ENCODE measurements around the gene PAAF1.
"Not testable (repeated sequence)": the region's sequence is repeated elsewhere in the genome, so short reads cannot be mapped to it uniquely, and the experiment has no call there.

The PAAF1 gene, protein sequence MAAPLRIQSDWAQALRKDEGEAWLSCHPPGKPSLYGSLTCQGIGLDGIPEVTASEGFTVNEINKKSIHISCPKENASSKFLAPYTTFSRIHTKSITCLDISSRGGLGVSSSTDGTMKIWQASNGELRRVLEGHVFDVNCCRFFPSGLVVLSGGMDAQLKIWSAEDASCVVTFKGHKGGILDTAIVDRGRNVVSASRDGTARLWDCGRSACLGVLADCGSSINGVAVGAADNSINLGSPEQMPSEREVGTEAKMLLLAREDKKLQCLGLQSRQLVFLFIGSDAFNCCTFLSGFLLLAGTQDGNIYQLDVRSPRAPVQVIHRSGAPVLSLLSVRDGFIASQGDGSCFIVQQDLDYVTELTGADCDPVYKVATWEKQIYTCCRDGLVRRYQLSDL

DNA sequence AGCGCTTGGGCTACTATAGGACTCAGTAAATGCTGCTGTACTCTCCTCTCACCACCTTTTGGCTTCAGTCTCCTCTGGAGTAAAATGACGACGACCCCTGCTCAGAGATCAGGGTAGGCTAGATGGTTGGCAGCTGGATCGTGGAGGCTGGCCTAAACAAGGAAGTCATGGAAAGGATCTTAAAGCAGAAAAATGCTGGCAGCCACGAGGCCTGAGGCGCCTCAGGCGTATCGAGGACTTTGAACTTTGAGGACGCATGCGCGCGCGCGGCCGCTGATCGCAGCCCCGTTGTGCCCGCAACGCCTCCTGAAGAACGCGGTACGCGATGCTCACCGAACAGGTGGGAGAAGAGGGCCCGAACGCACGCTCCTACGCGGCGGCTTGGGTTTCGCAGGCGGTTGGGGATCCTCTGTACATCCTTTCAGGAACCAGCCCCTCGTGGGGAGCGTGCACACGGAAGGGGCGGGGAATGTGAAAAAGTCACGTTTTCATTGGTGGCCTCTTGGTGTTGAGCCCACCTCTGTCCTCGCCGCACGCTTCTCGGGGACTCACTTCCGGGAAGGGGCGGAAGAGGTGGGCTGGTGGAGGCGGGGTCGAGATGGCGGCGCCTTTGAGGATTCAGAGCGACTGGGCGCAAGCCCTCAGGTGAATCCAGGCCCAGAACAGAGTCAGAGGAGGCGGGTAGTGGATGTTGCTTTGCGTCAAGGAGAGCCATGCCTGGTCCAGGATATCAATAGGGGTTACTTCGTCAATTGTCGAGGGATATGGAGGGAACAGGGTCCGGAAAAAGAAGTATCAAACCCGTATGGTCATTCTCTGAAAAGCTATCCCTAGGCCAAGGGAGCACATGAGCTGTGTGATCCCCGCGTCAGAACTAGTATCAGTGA lies at the start of gene PAAF1, which contains the start of gene COA4:
TSS of gene PAAF1 (plus strand) at position 576 of the 887 bp plus-strand sequence. CDS start at position 599, 23 bp downstream.
TSS of gene COA4 (minus strand) at position 423 of the 887 bp plus-strand sequence. CDS start 3,468 bp downstream, outside the sequence.
- FAIRE-seq: peak; percentile 59

DNA sequence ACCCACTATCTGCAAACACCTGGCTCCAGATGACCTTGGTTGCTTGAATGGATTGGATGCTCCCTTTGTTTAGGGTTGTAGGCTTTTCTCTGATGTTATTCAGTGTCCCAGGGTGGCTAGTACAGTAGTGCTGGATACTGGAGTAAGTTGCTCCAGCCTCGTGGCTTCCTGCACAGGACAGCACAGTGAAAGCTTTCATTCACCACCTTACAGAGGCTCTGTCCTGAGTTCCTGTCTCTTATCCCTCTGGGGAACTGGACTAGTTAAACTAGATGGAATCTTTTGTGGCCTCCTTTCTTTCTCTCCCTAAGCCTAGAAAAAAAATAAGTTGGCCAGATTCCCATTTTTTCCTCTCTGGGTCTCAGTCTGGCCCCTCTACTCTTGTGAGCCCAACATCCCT lies 46.5 kb upstream of the PAAF1 start:
- no peak for FAIRE-seq

DNA sequence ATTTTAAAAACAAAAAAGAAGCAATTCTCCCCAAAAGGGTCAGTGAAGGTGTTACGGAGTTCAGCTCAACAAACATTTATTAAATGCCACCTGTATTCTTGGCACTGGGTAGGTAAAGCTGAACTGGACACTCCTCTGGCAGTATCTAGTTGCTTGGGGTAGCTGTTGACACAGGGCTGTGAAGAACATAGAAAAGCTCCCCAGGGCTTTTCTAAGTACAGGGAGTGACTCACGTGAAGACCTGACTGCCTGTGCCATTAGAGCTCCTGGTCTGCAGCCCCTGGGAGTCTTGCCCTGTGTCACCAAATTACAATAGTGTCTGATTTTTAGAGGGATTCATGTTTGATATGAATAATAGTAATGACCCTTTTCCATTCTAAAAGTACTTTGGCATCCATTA lies 43.7 kb upstream of the PAAF1 start:
- FAIRE-seq: no peak

DNA sequence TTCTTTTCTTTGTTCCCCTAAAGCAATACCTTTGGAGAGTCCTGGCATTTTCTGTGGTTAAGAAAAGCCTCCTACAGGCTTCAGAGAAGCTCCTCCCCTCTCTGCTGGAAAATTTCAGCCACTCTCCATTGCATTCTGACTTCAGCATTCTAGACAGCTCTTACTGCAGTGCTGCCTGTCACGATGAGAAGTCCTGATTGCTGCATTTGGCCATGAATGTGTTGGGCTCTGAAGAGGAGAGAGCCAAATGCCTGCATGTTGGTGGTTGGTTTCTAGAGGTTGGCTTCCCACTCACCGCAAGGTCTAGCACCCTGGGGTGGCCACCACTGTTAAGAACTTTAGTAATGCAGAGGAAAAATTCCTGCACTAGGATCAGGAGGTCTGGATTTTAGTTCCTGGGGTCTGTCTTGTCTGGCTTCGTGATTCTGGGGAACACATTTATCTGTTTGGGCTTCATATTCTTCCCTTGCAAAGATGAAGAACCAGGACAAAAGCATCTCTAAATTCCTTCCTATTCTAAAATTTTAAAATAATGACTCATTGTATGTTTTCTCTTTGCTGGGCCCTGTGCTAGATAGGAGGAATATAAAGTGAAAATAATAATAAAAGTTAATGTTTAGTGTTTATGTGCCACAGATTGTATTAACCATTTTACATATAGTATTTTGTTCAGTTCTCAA lies 38.2 kb upstream of the PAAF1 start:
- FAIRE-seq: no peak

DNA sequence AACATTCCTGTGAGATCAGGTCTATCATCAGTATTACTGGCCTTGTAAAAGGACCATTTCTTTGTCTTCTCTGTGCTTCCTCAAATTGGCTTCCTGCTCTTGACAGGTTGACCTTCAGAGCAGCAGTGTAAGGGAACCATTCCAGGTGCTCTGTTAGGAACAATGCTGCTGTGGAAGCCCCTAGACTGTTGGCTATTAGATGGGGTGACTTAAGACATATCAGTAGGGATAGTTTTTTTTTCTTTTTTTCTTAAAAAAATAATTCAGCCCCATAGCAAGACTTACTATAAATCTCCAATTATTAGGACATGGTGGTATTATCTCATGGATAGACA lies 37.7 kb upstream of the PAAF1 start:
- no peak for FAIRE-seq

DNA sequence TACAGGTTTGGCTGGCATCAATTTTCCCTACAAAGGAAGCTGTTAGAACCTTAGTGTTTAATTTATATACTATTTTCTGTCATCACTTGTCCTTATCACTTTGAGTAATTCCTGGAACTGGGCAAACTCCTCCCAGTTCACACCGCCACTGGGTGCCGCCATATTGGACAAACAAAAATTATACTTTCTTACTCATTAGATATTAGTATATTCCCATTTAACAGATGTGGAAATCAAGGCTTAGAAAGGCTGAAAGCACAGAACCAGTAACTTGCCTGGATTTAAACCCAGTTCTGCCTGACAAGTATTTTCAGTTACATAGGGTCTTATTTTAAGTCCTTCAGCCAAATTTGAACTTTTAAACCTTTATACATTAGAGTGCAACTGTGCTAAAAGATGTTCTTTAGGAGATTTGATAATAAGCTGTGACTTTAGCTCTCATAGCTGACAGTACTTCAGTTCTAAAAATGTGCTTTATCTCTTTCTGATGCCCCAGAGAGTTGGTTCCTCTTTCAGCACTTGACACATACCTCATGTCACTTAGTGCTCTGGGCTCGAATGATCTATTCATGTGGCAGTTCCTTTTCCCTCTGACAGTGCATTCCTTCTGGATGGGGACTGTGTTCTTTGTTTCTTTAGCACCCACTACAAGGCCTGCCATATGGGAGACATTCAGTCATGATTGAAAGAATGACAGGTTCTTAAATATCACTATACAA lies 25.6 kb upstream of the PAAF1 start:
- FAIRE-seq: no peak

DNA sequence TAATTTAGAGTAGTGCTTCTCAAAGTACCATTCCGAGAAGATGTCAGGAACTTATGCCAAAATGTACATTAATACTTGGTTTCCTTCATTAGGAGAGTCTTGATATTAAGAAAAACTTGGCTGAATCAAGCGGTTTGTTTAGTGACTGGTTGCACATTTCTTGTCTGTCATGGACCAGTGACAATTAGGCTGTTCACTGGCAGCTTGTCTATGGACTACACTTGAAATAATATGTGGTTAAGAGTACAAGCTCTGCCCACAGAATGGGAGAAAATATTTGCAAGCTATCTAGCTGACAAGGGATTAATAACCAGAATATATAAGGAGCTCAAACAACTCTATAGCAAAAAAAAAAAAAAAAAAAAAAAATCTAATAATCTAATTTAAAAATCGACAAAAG lies 24.8 kb upstream of the PAAF1 start:
- no peak for FAIRE-seq

DNA sequence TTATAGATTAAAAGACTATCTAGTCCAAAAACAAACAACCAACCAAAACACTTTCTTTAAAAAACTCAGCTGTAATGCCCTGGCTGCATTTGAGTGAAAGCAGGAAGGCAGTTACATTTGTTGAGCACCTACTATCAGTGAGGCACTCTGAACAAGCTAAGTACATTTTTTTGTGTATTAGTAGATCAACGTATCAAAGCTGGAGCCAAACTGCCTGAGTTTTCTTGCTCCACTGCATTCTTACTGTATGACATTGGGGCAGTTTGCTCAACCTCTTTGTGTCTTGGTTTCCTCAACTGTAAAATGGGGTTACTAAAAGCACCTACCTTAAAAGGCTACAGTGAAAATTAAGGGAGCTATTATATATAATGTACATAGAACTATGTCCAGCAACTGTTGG lies 22.1 kb upstream of the PAAF1 start:
- FAIRE-seq: no peak

DNA sequence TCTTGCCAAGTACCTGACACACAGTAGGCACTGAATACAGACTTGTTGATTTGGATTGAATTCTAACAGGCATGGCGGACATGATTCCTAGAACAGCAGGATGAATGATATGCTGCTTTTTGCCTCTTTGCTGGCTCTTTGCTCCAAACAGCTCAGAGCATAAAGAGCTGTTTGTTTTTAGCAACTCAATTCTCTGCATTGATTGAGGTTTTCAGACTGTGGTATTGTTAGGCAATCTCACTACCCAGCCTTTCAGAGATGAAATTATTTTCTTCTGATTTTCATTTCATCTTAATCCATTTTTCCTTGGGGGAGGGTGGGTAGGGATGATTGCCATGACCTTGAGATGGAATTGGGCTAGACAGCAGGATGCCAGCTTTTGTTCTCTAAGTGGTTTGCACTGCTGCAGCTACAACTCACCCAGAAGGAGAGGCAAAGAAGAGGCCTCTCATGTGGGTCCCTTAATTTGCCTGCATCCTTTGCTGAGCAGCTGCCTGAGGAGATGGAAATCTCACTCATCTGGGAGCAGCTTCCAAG lies 20.7 kb upstream of the PAAF1 start:
- FAIRE-seq: no peak

DNA sequence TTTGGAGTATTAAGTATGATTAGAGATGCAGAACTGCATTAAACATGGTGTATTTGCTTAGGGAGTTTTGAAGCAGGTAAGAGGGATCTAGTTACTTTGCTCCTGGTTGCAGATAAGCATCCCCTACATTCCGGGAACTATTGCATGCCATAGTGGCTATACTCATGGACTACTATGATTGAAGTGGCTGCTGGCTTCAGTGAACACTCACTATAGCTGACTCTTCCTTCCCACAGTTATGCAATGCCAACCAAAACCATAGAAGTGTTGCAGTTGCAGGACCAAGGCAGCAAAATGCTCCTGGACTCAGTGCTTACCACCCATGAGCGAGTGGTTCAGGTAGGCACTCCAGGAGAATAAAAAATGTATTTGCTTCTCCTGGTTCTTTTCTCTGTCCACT lies 17.1 kb upstream of the PAAF1 start:
- no peak for FAIRE-seq

DNA sequence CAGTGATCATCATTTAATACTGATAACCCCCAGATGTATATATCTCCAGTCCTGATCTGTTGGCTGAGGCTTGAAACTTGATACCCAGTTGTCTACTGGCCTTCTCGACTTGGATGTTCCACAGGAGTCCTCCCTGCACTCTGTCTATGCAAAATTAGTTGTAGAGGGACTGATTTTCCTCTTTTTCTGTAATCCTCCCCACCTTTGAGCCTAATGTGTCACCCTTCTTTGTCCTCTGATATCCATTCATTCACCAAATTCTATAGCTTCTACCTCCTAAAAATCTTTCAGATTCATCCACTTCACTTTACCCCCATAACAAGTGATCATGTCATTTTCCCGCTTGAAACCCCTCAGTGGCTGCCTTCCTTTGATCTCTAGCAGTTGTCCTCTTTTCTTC lies 16.6 kb upstream of the PAAF1 start:
- no peak for FAIRE-seq

DNA sequence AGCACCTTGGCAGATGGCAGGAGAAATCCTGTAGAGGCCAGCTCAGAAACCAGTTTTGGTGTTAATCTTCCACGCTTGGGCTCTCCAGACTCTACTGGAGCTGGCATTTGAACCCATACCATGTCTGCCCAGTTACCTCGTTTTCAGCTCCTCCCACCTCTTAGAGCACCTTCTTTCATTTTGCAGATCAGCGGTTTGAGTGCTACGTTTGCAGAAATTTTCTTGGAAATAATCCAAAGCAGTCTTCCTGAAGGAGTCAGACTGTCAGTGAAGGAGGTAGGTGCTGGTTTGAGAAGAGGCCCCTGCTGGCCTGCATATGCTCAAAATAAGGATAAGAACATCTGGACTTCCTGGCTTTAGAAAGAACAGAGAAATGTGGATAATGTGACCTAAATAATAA lies 13.8 kb upstream of the PAAF1 start:
- no peak for FAIRE-seq

DNA sequence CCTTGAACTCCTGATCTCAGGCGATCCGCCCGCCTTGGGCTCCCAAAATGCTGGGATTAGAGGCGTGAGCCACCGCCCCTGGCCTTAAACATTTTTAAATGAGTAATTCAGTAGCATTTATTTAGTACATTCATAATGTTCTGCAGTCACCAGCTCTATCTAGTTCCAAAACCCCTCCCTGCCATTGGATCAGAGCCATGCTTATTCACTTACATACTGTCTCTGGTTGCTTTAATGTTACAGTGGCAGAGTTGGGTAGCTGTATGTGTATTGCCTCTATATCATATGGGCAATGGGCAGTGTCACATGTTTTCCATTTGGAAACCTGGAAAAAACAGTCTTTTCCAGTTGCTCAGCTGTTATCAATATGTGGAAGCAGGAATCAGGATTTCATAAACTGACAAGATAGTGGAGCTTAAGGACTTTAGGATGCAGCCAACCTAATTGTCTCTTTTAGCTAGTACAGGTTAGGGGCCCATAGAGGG lies 10.7 kb upstream of the PAAF1 start:
- no peak for FAIRE-seq

DNA sequence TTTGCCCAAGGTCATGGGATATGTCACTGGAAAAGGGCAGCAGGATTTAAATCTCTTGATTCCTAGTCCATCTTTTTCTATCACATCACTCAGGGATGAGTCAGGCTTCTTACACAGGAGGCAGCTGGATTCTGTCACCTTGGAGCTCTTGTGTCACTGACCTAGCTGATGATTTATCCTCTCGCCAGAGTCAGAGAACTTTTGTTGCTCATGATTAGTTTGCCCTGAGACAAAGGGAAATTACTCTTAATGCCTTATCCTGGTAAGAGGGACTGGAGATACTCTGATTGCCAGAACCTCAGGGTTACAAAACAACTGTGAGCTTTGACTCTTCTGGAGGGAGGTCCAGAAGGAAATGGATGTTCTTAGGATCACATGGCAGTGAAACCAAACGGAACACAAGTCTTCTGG lies 10.2 kb upstream of the PAAF1 start:
- FAIRE-seq: no peak

DNA sequence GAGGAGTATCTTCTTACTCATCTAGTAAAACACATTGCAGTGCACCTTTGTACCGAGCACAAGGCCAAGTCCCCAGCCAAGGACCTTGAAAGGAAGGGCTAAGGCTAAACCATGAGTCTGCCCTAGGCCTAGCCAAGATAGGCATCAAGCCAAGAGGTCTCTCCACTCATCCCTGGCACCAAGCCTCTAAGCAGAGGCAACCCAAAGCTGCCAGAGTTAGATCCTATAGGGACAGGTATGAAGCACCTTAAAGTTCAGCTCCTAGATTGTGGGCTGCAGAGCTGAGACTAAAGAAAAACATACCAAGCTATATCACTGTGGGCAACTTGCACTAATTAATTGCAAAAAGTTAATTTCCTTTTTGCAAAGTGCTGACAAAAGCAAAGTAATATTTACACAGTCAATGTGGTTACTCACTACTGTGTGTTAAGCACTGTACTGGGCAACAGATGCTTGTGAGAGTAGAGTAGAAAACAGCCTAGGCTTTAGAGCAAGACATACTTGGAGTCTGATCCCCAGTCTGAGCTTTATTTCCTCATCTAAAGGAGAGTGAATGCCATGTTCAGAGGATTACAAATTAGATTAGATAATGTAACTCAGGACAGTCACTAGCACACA lies 7.4 kb upstream of the PAAF1 start:
- FAIRE-seq: no peak

DNA sequence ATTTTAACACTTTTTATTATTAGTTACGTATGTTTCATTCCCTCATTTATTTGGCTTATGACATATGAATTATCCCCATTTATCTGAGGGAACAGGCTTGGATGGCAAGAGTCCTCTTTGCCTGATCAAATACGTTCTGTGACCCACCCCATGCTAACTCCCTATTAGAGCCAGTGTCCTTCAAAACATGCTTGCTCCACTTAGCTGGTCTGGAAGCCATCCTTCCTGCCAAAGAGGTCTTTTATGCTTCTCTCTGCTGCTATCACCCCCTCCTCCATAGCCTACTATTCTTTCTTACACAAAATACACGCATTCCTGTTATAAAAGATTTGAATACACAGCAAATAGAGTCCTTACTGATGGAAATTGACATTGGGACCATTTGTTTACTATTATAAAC lies 6.5 kb upstream of the PAAF1 start:
- no peak for FAIRE-seq

DNA sequence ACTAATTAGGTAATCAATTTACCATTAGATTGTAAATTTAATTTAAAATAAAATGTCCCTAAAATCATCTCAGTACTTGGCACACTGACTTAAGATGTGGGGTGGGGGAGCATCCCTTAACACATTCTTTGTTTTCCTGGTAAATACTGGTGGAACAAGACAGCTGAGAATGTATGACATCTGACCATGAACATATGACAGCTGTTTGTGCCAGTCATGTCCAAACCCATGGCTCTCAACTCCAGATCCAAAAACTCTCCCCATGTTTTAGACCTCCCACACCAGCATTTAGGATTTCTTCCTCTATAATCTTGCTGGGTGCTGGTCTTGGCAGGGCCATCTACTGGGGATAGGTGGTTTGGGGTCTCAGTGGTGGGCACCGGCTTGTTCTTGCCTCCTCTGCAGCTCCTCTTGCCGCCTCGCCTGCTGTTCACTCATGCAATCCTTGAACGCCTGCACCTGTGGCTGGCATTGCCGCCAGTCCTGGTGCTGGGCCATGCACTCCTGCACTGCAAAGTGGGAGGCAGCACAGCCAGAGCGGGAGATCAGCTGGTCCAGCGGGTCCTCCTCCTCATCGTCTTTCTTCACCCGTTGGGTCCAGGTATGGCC lies 3.9 kb upstream of the PAAF1 start:
- no peak for FAIRE-seq

DNA sequence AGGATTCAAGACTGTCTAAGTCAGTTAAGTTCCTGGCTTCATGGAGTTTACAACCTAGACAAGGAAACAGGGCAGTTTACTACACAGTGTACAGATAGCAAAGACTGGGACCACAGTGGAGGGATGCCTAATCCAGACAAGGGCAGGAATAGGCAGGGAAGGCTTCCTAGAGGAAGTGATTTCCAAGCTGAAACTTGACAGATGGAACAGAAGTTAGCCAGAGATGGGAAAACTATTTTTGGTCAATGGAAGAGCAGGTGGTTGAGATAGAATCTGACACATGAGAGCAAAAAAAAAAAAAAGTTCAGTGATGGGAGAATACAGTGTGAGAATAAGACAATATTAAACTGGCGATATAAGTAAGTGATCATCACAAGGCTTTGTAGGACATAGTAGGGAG lies 1.4 kb upstream of the PAAF1 start:
- no peak for FAIRE-seq

DNA sequence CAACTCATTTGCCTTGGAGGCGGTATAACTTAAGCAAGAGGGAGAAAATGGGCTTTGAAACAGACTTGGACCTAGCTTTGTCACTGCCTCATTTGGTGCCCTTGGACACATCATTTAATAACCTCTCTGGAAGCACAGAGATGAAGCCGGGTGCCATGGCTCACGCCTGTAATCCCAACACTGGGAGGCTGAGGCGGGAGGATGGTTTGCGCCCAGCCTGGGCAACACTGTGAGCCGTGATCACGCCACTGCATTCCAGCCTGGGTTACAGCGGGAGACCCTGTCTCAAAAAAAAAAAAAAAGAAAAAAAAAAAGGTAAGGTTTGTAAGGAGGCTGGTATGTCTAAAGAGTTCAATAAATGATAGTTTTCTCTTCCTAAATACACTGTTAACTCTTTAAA lies 959 bp upstream of the PAAF1 start:
- FAIRE-seq: no peak

DNA sequence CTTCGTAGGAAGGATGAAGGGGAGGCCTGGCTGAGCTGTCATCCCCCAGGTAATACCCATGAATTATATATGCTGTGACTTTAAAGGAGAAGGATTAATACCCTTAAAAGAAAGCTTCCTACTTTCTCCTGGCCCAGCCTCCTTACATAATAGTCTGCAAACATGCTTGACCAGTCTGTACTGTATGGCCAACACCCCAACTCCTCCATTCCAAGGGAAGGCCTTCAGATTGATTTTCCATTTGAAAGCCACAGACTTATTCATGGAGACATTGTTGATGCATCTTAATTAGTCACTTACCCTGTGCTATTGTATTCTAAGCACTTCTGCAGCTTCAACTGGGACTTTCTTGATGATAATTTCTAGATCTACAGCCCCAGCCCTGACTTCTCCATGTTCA lies 2.0 kb downstream of the PAAF1 start:
- no peak for FAIRE-seq

DNA sequence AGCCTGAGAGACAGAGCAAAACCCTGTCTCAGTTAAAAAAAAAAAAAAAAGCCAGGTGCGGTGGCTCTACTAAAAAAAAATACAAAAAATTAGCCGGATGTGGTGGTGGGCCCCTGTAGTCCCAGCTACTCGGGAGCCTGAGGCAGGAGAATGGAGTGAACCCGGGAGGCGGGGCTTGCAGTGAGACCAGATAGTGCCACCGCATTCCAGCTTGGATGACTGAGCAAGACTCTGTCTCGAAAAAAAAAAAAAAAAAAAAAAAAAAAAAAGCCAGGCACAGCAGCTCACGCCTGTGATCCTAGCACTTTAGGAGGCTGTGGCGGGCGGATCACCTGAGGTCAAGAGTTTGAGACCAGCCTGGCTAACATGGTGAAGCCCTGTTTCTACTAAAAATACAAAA lies 3.6 kb downstream of the PAAF1 start:
- FAIRE-seq: not testable (repeated sequence)

Data from endometrium (tissue), 2 donors.